ENCODE data around the gene CREB3.

Gene CREB3

DNA sequence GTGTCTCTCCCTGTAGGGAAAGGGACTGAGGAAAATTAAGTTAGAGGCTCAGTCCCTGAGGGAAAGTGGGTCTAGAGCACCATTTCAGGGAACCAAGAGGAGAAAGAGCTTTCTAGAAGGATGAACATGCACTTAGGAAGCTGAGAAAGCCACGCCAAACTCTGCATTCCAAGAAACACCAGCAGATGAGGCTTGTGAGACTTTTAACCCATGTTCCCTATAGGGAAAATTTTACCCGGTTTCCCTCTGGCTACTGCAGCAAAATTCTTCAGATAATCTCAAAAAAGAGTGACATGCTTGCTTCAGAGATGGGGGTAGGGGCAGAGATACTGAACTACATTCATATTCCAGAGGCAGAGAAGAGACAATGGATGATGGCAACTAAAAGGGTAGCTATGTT, 9.0 kb upstream of the CREB3 start:
- in situ Hi-C loops (cut with MboI; ENCODE audit: low sequenced_read_pairs): loop anchor here (10.0 to 25.0 kb wide), 2 partner anchors 61 to 661 kb away; partner anchors contain the start of gene VCP

DNA sequence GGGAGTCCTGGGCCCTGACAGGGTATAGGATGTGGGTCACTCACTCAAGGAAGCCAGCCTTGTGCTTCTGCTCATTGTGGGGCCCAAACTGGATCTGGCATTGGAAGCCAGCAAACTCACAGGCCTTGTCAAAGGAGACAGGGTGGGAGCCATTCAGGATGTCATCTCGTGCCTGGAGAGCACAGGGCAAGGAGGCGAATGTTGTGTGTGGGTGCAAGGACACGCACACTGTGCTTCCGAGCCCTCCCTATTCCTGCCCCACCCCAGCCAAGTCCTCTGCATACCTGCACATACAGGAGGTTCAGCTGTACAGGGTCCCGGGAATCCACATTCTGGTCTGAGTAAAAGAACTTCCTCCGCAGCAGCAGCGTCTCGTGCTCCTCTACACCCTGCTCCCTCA, 8.6 kb upstream of the CREB3 start:
- in situ Hi-C loops (cut with MboI; ENCODE audit: low sequenced_read_pairs): loop anchor here (10.0 to 25.0 kb wide), 2 partner anchors 61 to 662 kb away; partner anchors contain the start of gene VCP

DNA sequence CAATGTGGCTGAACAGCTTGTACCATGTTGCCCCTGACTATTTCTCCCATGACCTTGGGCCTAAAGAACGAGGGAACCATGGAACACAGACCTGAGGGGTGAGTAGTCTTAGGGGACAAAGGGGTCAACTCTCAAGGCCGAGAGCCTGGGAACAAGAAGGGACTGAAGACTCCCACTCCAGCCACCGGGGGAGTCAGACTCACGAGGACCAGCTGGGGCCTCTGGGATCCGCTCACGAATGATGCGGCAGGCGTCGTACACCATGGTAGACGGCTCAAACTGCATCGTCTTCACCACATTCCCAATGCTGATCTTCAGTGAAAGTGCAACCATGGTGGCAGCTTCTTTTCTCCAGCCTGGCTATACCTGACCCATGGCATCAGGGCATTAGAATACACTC, 7.1 kb upstream of the CREB3 start:
- in situ Hi-C loops (cut with MboI; ENCODE audit: low sequenced_read_pairs): loop anchor here (10.0 kb wide), 1 partner anchor 59 kb away; no protein-coding TSS in a partner anchor

DNA sequence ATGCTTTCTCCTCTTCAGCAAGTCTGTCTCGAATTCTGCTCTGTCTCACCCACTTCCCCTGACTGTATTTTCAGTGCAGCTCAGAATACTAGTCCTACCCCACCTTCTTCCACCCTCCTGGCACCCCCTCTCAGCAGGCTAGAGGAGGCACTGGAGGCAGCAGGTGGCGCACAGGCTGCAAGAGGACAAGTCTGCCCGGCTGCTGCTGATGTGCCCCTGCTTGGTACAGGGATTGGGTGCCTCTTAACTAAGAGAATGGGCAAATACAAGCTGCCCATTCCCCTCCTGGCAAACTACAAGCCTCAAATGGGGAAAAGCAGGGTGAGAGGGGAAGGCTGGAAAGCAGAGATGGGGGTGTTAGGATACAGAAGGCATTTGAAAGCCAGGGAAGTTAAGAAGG, 5.5 kb upstream of the CREB3 start:
- in situ Hi-C loops (cut with MboI; ENCODE audit: low sequenced_read_pairs): loop anchor here (10.0 kb wide), 1 partner anchor 58 kb away; no protein-coding TSS in a partner anchor

DNA sequence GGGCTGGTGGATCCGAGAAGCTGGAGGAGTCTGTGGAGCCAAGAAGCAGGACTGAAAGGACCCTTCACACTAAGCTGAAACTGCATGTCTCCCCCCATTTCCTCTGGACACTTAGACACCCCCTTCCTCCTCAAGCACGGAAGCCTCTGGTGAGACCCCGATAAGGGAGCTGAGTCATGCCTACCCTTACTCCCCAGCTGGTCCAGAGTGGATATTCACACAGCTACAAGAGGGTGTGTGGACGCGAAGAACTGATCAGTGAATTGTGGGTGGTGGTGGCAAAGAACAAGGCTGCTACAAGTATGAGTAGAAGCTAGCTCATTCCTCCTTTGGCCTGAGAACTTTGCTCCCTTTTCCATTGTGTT, 4.8 kb upstream of the CREB3 start:
- in situ Hi-C loops (cut with MboI; ENCODE audit: low sequenced_read_pairs): loop anchor here (10.0 kb wide), 1 partner anchor 57 kb away; no protein-coding TSS in a partner anchor

DNA sequence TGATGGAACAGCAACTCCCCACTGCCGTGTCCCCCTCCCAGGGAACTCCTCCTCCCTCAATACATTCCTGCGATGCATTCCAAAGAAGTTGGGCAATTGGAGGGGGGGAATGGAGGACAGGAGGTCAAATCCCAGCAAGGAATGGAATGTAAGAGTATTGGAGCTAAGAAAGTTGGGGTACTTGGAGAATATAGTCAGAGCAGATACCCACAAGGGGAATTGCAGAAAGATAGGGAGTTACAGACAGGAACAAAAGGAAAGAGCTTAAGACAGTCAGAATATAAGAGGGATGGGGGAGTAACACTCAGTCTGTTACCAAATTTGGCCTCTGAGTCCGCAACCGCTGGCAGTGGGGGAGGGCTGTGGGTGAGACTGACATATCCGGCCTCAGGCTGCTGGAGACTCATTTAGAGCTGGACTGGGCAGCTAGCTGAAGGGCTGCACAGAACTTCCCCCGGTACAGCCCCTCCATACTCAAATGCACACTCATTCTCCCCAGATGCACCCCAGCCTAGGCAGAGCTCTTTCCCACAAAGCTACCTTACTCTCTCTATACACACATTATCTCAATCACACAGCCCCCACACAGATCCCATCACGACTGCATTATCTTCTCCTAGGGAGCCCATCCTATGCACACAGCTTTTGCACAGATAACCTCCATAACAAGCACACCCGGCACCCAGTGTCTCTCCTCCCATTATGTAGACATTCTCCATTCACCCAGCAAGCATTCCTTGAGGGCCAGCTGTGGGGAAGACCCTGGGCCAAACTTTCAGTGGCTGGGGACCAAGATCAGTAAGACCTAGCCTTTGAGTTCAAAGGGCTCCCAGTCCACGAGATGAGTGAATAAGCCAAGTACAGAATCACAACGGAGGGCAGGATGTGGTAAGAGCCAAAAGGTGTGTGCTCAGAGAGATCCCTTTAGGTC, 4.2 kb upstream of the CREB3 start:
- in situ Hi-C loops (cut with MboI; ENCODE audit: low sequenced_read_pairs): loop anchor here (10.0 kb wide), 1 partner anchor 56 kb away; no protein-coding TSS in a partner anchor

DNA sequence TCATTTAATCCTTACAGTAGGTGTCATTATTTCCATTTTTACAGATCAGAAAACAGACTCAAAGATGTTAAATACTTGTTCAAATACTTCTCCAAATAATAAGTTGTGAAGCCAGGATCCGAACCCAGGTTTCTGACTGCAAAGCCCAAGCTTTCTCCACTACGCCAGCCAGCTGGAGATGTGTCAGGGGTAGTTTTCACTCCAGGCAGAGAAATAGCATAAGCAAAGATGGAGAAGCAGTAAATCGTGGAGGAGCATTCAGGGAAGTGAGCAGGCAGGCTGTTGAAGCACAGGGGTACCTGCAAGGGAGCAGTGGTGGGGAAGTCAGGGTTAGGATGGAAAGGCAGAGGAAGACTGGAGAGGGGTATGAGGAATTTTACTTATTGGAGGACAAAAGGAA, 3.4 kb upstream of the CREB3 start:
- in situ Hi-C loops (cut with MboI; ENCODE audit: low sequenced_read_pairs): loop anchor here (10.0 kb wide), 1 partner anchor 56 kb away; no protein-coding TSS in a partner anchor

DNA sequence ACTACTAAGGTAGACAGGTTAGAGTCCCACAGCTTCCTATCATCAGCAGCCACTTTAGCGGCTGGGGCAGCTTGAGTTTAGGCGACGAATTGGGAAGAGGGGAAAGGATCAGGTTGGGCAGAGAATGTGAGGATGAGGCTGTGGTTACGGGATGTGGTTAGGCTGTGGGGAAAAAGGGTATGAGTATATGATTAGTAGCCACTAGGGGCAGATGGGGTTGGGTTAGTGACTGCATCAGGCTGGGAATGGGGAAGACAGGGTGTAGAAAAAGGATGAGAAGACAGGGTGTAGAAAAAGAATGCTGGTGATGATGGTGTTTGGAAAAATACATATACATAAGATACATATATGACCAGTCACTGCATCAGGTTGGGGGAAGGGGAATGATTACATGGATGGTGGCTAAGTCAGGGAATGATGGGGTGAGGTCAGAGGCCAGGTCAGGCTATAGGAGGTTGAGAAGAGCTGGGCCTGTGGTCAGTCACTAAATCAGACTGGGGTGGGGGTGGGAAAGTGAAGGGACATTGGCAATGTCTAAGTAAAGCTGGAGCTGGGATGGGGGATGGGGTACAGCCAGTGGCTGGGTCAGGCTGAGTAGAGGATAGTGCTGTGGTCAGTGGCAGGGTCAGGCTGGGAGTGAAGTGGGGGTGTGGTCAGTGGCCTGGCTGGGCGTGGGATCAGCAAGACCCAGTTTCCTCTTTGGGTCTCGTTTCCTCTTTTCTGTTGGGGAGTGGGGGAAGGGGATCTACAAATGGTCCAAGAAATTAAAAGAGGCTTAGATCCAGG, 2.6 kb upstream of the CREB3 start:
- in situ Hi-C loops (cut with MboI; ENCODE audit: low sequenced_read_pairs): loop anchor here (10.0 kb wide), 1 partner anchor 55 kb away; no protein-coding TSS in a partner anchor

DNA sequence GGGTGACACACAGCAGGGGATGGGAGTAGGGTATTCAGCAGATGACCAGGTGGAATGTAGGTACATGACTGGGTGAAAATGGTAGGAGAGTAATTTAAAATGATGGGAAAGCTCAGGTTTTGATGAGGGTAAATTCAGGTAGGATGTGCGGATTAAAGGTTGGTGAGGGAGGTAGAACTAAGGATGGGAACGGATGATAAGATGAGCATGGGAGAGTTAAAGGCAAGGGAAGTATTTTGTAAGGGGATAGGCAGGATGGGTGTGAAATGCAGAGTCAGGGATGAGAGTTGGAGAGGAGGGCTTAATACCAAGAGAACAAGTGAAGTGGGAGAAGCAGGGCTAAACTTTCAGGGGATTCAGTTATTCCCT, 2.0 kb upstream of the CREB3 start:
- in situ Hi-C loops (cut with MboI; ENCODE audit: low sequenced_read_pairs): no loop called here

DNA sequence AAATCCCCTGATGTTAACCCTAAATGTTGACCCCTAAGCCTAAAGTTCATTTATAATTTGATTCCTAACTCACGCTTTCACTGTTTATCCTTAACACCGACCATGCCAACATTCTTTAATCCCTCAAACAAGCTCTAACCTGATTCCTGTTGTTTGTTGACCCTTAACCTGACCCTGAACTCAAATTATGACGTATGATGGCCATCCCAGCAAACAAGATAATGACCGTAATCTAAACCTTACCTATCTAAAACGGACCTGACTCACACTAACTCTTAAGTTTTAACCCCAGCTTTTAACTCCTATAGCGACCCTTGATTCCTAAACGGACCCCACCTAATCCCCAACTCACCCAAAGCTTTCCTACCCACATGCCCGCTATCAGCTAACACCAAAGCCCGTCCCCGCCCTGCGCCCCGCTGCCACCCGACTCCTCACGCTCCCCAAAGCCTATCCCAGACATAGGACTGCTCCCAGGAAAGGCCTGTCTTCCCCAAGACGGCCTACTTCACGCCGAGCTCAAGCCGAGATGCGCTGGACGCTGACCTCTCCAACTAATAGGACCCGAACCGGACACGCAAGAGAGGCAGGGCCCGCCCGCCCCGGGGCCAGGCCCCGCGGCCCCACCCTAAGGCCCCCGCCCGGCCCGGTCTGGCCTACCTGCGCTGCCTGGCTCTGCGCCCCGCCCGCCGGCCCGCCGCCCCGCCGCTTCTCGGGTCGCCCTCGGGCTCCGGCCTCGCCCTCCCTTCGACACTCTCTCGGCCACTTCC, 866 bp upstream of the CREB3 start:
- in situ Hi-C loops (cut with MboI; ENCODE audit: low sequenced_read_pairs): no loop called here

DNA sequence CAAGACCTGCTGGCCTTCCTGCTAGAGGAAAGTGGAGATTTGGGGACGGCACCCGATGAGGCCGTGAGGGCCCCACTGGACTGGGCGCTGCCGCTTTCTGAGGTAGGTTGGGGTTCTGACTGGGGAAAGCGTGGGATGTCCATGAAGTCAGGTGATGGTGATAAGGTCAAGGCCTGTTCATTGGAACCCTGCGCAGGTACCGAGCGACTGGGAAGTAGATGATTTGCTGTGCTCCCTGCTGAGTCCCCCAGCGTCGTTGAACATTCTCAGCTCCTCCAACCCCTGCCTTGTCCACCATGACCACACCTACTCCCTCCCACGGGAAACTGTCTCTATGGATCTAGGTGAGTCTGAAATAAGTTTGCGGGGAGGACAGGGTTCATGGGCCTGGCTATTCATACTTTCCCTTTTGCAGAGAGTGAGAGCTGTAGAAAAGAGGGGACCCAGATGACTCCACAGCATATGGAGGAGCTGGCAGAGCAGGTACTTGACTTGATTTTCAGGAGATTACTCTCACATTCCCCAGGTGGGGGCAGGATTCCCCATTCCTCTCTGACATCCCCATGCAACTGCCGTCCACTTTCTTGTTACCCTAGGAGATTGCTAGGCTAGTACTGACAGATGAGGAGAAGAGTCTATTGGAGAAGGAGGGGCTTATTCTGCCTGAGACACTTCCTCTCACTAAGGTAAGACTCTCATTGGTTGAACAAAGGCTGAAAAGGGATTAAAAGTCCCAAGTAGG, 505 bp downstream of the CREB3 start:
- in situ Hi-C loops (cut with MboI; ENCODE audit: low sequenced_read_pairs): no loop called here

DNA sequence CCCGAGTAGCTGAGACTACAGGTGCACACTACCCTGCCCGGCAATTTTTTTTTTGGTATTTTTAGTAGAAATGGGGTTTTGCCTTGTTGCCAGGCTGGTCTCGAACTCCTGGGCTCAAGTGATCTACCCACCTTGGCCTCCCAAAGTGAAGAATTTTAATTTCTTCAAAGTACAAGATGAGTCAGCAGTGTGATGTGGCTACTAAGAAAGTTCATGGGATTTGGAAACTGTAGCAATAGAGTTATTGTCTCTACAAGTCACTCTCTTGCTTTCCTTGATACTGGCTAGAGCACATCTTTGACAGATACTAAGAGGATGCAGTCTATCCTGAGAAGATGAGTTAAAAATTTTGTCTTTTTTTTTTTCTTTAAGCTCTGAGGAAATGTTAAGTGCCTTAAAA, 1.6 kb downstream of the CREB3 start:
- in situ Hi-C loops (cut with MboI; ENCODE audit: low sequenced_read_pairs): no loop called here

DNA sequence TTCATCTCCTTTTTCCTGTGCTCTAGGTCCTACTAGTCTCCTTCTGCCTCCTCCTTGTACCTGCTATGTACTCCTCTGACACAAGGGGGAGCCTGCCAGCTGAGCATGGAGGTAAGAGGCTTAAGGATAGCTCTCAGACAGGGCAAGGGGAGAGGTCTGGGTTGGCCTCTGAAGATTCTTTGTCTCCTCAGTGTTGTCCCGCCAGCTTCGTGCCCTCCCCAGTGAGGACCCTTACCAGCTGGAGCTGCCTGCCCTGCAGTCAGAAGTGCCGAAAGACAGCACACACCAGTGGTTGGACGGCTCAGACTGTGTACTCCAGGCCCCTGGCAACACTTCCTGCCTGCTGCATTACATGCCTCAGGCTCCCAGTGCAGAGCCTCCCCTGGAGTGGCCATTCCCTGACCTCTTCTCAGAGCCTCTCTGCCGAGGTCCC, 3.8 kb downstream of the CREB3 start:
- in situ Hi-C loops (cut with MboI; ENCODE audit: low sequenced_read_pairs): no loop called here

DNA sequence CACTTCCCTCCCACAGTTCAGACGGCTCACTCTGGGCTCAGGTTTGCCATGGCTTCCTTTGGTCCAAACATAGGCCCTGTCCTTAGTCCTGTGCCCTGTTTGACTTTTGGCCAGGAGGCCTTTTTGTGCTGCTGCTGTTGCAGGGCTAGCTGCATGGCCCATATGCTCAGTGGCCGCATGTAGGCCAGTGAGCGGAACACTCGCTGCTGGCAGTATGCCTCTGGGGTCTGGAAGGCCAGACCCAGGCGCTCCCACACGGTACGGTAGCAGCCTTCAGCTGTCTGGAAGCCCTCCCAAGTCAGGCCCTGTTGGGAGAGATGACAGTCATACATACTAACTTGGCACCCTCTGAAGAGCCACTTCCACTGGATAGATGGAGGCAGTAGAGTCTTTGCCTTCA, 4.7 kb downstream of the CREB3 start:
- in situ Hi-C loops (cut with MboI; ENCODE audit: low sequenced_read_pairs): no loop called here

DNA sequence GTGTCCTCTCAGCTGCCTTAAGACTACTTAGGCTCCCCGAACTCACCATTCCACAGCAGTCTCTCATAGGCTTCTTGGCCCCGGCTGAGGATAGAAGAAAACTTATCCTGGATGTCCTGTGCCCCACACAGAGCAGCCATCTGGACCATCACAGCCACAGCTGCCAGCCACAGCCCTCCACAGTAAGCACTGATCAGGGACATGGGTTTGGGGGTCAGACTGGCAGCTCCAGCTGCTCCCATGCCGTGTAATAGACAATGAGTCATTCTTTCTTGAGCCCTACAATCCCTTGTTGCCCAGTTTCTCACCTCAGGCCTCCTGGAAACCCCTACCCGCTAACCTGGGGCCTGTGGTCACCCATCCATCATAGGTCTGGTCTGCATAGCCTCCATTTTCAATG, 5.7 kb downstream of the CREB3 start:
- in situ Hi-C loops (cut with MboI; ENCODE audit: low sequenced_read_pairs): no loop called here

DNA sequence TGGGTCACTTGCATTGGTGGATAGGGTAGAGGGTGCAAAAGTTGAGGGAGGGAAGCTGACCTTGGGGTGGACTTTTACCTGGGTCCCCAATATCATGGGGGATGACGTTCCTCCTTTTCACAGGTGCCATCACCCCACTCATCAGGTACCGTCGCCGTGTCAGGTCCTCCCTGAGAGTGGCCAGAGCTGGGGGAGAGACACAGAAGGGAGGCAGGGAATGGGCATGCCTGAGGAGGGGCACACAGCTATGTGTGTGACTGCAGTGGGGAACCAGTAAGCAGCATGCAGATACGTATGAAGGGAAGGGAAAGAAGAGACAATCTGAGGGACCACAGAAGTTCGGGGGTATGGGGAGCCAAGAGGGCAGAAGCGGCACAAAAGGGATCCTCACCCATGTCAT, 6.5 kb downstream of the CREB3 start:
- in situ Hi-C loops (cut with MboI; ENCODE audit: low sequenced_read_pairs): no loop called here

DNA sequence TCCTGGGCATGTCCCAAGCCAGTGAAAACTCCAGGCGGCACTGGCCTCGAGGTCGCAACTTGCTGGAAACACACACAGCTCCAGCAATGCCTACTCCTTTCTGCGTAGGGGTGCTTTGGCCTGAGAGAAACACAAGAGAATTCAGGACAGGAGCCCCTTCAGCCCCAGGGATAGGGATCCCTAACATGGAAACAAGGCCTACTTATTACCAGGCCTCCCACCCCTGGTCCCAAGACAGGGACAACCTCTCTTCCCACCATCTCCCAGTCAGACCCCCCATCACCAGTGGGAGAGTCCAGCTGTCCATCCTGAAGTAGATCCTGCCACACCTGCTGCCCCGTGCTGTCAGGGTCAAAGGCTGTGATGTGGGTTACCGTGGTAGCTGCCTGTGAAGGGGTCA, 7.8 kb downstream of the CREB3 start:
- in situ Hi-C loops (cut with MboI; ENCODE audit: low sequenced_read_pairs): no loop called here

DNA sequence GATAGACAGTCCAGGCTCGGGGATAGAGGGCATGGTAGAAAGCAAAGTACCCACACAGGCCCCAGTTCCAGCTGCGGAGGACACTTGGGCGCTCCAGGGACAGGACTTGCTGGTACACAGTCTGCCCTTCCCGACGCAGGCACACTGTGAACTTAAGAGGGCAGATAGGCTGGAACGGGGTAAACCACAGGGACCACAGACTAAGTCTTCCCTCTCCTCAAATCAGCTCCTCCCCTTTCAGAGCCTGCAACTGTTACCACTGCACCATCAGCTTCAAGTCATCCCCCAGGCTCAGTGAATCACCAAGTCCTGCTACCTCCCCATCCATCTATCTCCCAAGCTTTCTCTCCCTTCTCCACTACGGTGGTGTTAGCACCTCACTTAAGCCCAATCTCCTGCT, 9.3 kb downstream of the CREB3 start:
- in situ Hi-C loops (cut with MboI; ENCODE audit: low sequenced_read_pairs): no loop called here

DNA sequence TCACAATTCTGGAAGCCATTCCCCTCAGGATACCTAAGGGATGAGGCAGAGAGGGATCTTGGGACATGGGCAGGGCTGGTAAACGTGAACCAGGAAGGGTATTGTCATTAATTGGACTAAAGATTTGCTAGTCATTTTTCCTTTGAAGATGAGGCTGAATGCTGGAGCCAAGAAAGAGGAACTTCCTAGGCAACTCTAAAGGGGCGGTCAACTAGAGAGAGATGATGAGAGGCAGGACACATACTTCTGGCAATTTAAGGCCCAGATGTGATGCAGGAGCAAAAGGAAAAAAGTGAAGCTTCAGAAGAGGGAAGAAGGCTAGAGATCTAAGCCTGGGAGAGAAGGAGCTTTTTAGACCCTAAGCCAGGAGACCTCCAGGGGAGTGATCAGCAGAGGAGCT, 11.0 kb downstream of the CREB3 start:
- in situ Hi-C loops (cut with MboI; ENCODE audit: low sequenced_read_pairs): no loop called here

DNA sequence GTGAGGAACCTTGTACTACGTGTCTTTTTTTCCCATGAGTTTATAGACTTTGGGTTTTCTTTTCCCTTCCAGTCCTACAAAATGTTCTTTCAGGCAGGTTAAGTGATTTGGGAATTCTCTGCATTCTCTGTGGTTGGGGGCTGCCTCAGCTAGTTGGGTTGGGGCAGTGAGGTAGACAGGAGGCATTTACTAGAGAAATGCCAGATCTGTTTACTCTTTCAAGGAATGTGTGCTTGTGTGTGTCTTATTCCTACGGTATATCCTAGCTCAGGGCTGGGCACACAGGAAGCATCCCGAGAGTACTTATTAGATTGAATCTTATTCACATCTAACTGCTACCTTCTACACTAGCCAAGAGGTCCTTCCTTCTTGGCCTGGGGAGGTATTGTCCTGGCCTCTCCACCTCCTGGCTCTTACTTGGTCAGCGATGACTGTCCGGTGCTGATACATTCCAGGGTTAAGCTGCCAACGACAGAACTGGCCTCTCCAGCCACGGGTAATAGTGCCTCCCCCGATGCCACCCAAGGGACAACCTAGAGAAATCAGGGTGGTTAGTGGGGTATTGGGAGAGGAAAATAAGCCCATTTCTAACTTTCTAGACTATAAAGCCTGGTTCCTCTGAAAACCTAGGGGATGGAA, 11.5 kb downstream of the CREB3 start:
- in situ Hi-C loops (cut with MboI; ENCODE audit: low sequenced_read_pairs): no loop called here
